Activated CD8-positive, alpha-beta T cell treated with anti-CD3 and anti-CD28 coated beads for 36 hours (primary cell): ENCODE results near the gene HYCC2. TPM values are rescaled to one million over a fixed set of nuclear protein-coding genes. Genes with fewer than 3 reads are reported as not detected.

Experiments
- ATAC-seq: fragments of 200-7000 bp; cut with Tn5 transposase; one replicate; pipeline ENCODE4 v1.10.0; 2021; ENCODE audit warnings: mild to moderate bottlenecking, moderate library complexity
- CTCF ChIA-PET: fragments of 350-600 bp; sonication (Branson Sonifier 250); formaldehyde crosslinking; loops from one replicate; lab custom pipeline; 2021; ENCODE audit warnings: antibody characterized with exemption; lab: Charles Lee
- POLR2A ChIA-PET: fragments of 350-600 bp; sonication (Branson Sonifier 250); formaldehyde crosslinking; loops from one replicate; lab custom pipeline; 2021; ENCODE audit warnings: antibody characterized with exemption; lab: Charles Lee
- DNase-seq: peaks from one replicate; pipeline ENCODE4 v3.0.0-alpha.2; 2020
- H3K27ac Mint-ChIP-seq: one replicate; pipeline ENCODE4 v1.8.0; 2021; ENCODE audit warnings: mild to moderate bottlenecking, mixed read lengths
- H3K27me3 Mint-ChIP-seq: one replicate; pipeline ENCODE4 v1.8.0; 2021; ENCODE audit warnings: mixed read lengths
- H3K36me3 Mint-ChIP-seq: one replicate; pipeline ENCODE4 v1.8.0; 2021; ENCODE audit warnings: low read depth, mixed read lengths
- H3K4me1 Mint-ChIP-seq: one replicate; pipeline ENCODE4 v1.8.0; 2021; ENCODE audit warnings: low read depth, mixed read lengths
- H3K4me3 Mint-ChIP-seq: one replicate; pipeline ENCODE4 v1.8.0; 2021; ENCODE audit warnings: mild to moderate bottlenecking, moderate library complexity, mixed read lengths
- H3K9me3 Mint-ChIP-seq: one replicate; pipeline ENCODE4 v1.8.0; 2021; ENCODE audit warnings: mixed read lengths
- intact Hi-C: fragments of 100-400 bp; cut with micrococcal nuclease; formaldehyde crosslinking; loops from one replicate; pipeline ENCODE4 v1.10.0; 2022
- total RNA-seq, 2 experiments: library from RNA; stranded (reverse); gene quantifications; one replicate each; pipeline ENCODE4 v1.2.3, GENCODE V29; 2021
- TF ChIP-seq, protein P1 (sequence below): fragments of 200-600 bp; IDR thresholded peaks from one replicate; pipeline ENCODE4 v1.8.0; 2022; ENCODE audit warnings: antibody characterized with exemption, mild to moderate bottlenecking

HYCC2 gene
- total RNA-seq, 2 experiments from 2014 or later: 24.7 to 26.9 TPM

GRCh38 chr2:201074996-201075395 lies 3.5 kb upstream of the HYCC2 start:
- CTCF ChIA-PET: interaction anchor here (0.7 kb wide), 1 partner anchor 102 kb away, joined by 3 read pairs; no protein-coding TSS in a partner anchor
- DNase-seq (no peak), ATAC-seq (no peak)
- no peaks in the 10 kb centered on the region for H3K9me3 Mint-ChIP-seq
- H3K36me3 Mint-ChIP-seq: peaks cover 15% of the 10 kb centered on the region
- POLR2A ChIA-PET: interaction anchor here (1.3 kb wide), 1 partner anchor 42 kb away, joined by 4 read pairs; no protein-coding TSS in a partner anchor
- no peak overlapping the region for H3K4me3 Mint-ChIP-seq
- intact Hi-C loops: loop anchor here (5.0 kb wide), 2 partner anchors 42 to 102 kb away; partner anchors contain the start of gene CFLAR
- TF ChIP-seq, protein P1, sequence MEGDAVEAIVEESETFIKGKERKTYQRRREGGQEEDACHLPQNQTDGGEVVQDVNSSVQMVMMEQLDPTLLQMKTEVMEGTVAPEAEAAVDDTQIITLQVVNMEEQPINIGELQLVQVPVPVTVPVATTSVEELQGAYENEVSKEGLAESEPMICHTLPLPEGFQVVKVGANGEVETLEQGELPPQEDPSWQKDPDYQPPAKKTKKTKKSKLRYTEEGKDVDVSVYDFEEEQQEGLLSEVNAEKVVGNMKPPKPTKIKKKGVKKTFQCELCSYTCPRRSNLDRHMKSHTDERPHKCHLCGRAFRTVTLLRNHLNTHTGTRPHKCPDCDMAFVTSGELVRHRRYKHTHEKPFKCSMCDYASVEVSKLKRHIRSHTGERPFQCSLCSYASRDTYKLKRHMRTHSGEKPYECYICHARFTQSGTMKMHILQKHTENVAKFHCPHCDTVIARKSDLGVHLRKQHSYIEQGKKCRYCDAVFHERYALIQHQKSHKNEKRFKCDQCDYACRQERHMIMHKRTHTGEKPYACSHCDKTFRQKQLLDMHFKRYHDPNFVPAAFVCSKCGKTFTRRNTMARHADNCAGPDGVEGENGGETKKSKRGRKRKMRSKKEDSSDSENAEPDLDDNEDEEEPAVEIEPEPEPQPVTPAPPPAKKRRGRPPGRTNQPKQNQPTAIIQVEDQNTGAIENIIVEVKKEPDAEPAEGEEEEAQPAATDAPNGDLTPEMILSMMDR: no peak
- H3K27me3 Mint-ChIP-seq: no peaks in the 10 kb centered on the region
- H3K4me1 Mint-ChIP-seq: peaks cover 24% of the 10 kb centered on the region
- peak overlapping the region; percentile 30 for H3K27ac Mint-ChIP-seq

- TF ChIP-seq, protein P1: no peak
- Mint-ChIP-seq H3K9me3 (no peaks in the 10 kb centered on the region), H3K4me3 (peak overlapping the region; percentile 90), H3K27ac (peak overlapping the region; percentile 12), H3K27me3 (no peaks in the 10 kb centered on the region), H3K4me1 (peaks cover 37% of the 10 kb centered on the region), H3K36me3 (peaks cover 11% of the 10 kb centered on the region)
- ChIA-PET POLR2A (interaction anchor here (0.7 to 4.5 kb wide), 2 partner anchors 45 to 209 kb away, joined by 3 to 42 read pairs; partner anchors contain the start of gene CFLAR), CTCF (interaction anchor here (1.2 to 5.4 kb wide), 2 partner anchors 12 to 108 kb away, joined by 3 to 64 read pairs; partner anchors contain the start of gene ORC2)
- DNase-seq (no peak), ATAC-seq (no peak)
- intact Hi-C loops: loop anchor here (5.0 kb wide), 2 partner anchors 44 to 104 kb away; partner anchors contain the start of gene CFLAR
Measured at GRCh38 chr2:201073071-201073470, 1.6 kb upstream of the HYCC2 start.

- Mint-ChIP-seq H3K4me3 (peak overlapping the region; percentile 90), H3K4me1 (peaks cover 43% of the 10 kb centered on the region), H3K36me3 (peaks cover 11% of the 10 kb centered on the region), H3K27me3 (no peaks in the 10 kb centered on the region), H3K27ac (peak overlapping the region; percentile 93), H3K9me3 (no peaks in the 10 kb centered on the region)
- DNase-seq (no peak), ATAC-seq (no peak)
- POLR2A ChIA-PET: interaction anchor here (0.7 to 4.5 kb wide), 6 partner anchors 9 to 208 kb away, joined by 3 to 42 read pairs (median 3); partner anchors contain the start of genes CFLAR, CLK1, NIF3L1 and PPIL3
- intact Hi-C loops: loop anchor here (5.0 kb wide), 2 partner anchors 45 to 105 kb away; partner anchors contain the start of gene CFLAR
- TF ChIP-seq, protein P1: no peak
- CTCF ChIA-PET: interaction anchor here (0.8 to 5.4 kb wide), 3 partner anchors 13 to 107 kb away, joined by 3 to 64 read pairs (median 6); partner anchors contain the start of gene ORC2
Measured at GRCh38 chr2:201072201-201072530, 695 bp upstream of the HYCC2 start.

DNA sequence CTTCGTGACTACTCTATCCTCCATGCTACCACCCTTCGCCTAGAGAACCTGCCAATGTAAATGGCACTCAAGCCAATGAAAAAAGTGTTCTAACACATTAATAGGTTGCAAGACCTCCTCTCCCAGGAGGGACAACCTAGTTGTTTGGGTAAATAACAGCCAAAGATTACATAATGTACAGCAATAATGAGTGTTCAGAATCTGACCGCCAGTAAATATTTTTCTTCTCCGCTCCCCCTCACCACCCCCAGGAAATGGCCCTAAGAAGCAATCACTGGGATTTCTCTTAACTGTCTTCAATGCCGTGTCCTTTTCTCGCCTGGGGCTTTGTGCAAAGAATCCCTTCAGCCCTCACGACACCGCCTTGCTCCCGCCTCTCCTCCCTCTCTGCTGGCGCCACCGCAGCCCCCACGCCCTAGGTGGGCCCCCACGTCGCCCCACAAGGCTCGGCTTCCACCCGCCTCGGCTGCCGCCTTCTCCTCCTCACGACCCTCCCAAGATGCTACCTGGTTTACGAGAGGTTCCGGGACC lies 458 bp downstream of the HYCC2 start:
- peak overlapping the region; percentile 93 for H3K27ac Mint-ChIP-seq
- H3K27me3 Mint-ChIP-seq: no peaks in the 10 kb centered on the region
- no peaks in the 10 kb centered on the region for H3K9me3 Mint-ChIP-seq
- POLR2A ChIA-PET: interaction anchor here (0.6 to 4.5 kb wide), 9 partner anchors 47 to 242 kb away, joined by 3 to 42 read pairs (median 3); partner anchors contain the start of genes CFLAR and CLK1
- H3K4me3 Mint-ChIP-seq: peak overlapping the region; percentile 90
- DNase-seq (no peak), ATAC-seq (peak; percentile 25)
- intact Hi-C loops: loop anchor here (2.0 to 5.0 kb wide), 3 partner anchors 46 to 162 kb away; partner anchors contain the start of gene CFLAR
- CTCF ChIA-PET: interaction anchor here (1.0 to 5.4 kb wide), 10 partner anchors 12 to 207 kb away, joined by 3 to 70 read pairs (median 10); partner anchors contain the start of genes CFLAR, CLK1 and ORC2
- peaks cover 50% of the 10 kb centered on the region for H3K4me1 Mint-ChIP-seq
- peaks cover 11% of the 10 kb centered on the region for H3K36me3 Mint-ChIP-seq
- TF ChIP-seq, protein P1: no peak
